HG02798 (cell line): Measurements from ENCODE around the gene GPR132.
"Not testable (repeated sequence)": the region's sequence is repeated elsewhere in the genome, so short reads cannot be mapped to it uniquely, and the experiment has no call there.

ENCODE experiments used
- ATAC-seq: cut with Tn5 transposase; IDR thresholded peaks from one replicate; pipeline ENCODE4 v1.9.1; 2021; ENCODE audit warnings: mild to moderate bottlenecking; ENCODE audit not compliant: unreplicated experiment, poor library complexity

Gene GPR132

DNA sequence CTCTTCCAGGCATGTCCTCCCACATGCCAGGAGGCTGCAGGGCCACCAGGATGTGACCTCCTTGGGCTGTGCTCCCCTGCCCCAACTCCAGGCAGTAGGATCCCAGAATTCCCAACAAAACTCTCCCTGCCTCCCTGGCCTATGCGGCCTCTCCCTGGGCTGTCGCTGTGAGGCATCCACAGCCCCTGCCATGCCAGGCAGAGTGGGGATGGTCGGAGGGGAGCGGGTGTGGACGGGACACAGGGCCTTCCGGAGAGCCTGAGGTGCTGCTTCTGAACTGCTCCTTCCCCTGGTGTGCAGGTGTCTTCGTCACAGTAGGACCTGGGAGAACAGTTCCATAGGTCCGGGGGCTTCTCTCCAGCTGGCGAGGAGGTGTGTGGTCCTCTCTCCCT lies 18.3 kb downstream of the GPR132 start:
- no peak for ATAC-seq

DNA sequence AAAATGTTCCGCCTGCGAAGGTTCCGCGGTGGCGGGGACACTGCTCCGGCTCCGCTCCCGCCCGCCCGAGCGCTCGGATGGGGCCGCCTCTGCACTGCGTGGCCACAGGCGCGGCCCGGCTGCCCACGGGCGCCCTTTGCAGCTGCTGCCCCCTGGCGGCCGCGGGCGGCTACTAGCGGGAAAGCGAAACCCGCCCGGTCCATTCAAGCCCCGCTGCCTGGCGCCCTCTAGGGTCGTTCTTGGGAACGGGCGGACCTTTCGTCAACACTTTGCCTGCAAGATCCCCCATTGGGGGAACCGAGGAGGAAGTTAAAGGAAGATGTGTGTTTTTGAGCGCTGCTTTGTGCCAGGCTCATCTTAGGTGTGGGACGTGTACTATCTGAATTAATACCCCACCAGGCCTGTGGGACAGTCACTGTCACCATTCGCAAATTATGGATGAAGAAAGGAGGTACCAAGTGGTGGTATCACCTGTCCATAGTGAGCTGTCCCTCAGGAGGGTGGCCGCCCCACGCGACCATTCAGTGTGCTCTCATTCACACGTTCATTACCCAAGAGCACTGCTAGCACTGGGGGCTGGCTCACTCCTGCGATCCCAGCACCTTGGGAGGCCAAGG lies 19.4 kb downstream of the GPR132 start:
- ATAC-seq: peak; percentile 82

DNA sequence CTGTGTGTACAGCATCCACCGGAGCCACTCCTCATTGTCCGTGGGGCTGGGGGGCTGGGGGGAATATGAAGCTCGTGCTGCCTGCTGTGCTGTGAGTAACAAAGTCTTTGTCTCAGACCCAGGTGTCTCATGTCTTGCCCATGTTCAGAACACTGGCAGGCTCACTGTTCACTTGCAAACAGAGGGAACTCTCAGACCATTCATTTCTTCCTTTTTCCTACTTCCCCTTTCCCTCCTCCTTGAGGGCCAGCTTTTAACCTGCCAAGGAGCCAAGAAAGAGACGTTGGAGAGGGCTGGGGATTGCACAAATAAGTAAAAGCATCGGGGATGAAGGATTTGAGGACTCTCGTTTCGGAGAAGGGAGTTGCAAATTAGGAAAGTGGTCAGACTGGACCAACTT lies 21.6 kb downstream of the GPR132 start:
- ATAC-seq: no peak

DNA sequence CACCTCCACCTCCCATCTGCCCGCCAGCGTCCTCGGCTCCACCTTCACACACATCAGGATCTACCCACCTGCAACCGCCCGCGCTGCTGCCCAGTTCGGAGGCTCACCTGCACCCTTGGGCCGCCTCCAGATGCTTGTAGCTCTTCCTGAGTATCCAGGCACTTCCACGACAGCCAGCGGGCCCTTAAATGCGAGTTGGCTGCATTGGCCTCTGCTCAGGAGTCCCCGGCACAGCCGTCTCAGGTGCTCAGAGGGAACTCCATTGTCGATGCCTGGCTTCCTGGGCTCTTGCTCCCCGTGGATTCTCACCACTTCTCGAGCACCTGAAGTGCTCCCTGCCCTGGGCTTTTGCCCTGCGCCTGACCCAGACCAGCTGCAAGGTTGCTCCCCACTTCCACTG lies 22.4 kb downstream of the GPR132 start:
- no peak for ATAC-seq

DNA sequence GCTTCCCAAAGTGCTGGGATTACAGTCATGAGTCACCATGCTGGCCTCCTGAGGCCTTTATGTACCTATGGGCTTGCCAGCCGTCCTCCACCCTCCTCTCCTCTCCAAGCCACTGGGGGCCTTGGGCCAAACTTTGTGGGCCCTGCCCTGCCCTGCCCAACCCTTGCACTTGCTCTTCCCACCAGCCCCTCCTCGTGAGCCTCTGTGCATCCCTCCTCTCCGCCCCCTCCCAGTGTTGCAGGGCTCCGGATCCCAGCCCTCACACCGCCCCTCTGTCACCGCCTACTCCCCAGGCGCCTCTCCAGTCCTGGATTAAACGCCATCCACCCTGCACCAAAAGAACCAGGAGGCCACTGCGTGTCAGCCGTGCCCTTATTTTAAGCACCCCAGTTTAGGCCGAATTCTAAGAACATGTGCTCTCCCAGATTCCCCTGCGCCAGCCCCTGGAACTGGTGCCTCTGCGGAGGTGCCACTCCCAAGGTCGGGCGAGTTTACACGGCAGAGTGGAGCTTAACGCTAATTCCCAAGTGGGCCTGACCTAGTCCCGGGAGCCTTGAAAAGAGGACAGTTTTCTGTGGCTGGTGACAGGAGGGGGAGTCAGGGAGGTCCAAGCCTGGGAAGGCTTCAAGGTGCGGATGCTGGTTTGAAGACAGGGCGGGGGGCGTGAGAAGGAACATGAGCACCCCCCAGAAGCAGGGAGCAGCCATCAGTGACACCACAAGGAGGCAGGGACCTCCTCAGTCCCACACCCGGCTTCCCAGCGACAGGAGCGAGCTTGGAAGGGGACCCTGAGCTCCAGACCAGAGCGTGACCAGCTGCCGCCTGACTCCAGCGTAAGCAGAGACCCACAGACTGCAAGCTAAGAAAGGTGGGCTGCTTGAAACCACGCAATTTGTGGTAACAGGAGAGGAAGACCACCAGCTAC lies 23.1 kb downstream of the GPR132 start:
- no peak for ATAC-seq

DNA sequence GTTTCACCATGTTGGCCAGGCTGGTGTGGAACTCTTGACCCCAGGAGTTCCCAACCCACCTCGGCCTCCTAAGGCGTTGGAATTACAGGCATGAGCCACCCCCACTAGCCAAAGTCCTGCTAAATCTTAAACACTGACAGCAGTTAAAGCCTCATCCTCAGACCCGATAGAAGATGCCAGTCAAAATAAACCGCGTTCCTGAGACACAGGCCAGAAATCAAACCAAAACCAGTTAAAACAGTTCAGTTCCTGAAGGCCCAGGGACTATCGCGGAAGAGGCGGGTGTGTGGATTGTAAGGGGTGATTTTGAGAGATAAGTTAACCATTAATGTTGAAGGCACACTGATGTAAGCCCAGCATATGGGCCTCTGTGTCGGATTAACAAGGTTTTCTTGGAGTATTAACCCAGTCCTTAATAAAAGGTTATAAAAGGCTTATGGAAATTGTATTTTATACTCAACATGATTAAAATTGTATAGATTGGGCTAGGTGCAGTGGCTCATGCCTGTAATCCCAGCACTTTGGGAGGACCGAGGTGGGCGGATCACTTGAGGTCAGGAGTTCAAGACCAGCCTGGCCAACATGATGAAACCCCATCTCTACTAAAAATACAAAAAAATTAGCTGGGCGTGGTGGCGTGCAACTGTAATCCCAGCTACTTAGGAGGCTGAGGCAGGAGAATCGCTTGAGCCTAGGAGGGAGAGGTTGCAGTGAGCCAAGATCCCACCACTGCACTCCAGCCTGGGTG lies 25.6 kb downstream of the GPR132 start:
- ATAC-seq: no peak

DNA sequence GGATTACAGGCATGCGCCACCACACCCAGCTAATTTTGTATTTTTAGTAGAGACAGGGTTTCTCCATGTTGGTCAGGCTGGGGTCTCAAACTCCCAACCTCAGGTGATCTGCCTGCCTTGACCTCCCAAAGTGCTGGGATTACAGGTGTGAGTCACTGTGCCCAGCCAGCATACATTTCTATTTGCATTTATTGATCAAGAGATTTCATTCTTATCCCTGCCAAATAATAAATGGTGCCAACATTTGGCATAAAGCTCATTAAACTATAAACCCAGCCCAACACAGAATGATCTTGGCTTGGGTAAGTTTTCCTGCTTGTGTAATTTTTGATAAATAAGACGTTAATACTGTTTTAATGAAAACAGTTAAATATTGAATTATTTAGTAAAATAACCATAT lies 29.6 kb downstream of the GPR132 start:
- not testable (repeated sequence) for ATAC-seq

DNA sequence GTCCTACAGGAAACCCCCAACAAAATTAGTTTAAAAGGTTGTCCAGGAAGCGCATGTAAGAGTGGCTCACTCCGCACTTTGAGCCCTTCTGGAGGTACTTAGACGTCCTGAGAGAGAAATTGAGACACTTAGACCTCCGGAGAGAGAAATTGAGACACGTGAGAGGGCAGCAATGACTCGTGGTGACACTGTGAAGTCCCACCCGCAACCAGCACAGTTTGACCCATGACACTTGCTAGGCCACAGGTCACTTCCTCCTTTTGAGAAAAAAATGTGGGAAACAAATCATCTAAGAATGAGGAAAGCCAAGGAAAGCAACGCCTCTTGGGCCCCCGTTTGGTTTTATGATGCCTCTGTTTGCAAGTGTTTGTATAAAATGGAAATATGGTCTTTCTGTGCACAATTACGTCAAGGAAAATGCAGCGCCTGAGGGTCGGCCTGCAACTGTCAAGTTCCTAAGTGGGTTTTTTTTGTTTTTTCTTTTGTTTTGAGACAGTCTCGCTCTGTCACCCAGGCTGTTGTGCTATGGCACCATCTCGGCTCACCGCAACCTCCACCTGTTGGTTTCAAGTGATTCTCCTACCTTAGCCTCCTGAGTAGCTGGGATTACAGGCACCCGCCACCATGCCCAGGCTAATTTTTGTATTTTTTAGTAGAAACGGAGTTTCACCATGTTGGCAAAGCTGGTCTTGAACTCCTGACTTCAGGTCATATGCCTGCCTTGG lies 30.8 kb downstream of the GPR132 start:
- no peak for ATAC-seq

DNA sequence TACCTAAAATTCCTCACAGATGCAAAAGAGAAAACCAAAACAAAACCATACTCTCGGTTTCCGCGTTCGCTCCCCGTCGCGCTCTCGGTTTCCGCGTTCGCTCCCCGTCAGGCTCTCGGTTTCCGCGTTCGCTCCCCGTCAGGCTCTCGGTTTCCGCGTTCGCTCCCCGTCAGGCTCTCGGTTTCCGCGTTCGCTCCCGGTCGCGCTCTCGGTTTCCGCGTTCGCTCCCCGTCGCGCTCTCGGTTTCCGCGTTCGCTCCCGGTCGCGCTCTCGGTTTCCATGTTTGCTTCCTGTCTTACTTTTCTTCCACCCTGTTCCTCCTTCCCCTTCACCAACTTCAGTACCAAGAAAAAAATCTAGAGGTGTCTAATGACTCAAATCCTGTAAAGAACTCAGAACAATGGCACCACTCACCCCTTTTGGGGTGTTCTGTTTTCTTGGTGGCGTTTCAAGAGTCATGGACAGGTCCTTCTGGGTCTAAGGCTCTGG lies 31.8 kb downstream of the GPR132 start:
- ATAC-seq: not testable (repeated sequence)

DNA sequence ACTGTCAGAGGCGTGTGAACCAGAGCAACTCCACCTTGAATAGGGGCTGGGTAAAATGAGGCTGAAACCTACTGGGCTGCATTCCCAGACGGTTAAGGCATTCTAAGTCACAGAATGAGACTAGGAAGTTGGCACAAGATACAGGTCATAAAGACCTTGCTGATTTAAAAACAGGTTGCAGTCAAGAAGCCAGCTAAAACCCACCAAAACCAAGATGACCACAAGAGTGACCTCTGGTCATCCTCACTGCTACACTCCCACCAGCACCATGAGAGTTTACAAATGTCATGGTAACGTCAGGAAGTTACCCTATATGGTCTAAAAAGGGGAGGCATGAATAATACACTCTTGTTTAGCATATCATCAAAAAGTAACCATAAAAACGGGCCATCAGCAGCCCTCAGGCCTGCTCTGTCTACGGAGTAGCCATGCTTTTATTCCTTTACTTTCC lies 32.8 kb downstream of the GPR132 start:
- ATAC-seq: not testable (repeated sequence)

DNA sequence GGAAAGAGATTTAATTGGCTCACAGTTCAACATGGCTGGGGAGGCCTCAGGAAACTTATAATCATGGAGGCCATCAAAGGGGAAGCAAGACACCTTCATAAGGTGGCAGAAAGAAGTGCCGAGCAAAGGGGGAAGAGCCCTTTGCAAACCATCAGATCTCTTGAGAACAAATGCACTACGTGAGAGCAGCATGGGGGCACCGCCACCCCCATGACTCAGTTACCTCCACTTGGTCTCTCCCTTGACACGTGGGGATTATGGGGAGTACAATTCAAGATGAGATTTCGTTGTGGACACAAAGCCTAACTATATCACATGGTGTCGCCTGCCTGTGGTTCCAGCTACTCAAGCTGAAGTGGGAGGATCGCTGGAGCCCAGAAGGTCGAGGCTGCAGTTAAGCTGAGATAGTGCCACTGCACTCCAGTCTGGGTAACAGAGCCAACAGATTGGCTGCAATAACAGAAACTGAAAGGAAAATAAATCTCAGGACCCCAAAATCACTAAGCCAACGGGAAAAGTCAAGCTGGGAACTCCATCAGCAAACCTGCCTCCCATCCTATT lies 34.3 kb downstream of the GPR132 start:
- no peak for ATAC-seq

DNA sequence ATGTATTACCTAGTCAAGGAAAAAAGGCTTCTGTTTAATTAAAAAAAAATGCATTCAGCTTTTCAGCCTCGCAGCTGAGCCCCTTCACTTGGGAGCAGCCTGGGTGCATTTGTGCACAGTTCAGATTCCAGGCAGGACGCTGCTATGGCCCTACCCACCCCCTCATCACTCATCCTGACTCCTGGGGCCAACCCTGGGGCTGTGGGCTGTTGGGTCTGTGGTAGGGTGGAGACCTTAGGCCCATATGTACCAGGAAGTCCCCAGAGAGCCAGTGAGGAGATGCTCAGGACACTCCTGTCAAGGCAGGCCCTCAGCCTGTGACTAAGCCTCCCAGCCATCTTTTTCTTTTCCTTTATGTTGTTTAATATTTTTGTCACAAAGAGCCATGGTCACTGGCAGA lies 35.0 kb downstream of the GPR132 start:
- no peak for ATAC-seq

DNA sequence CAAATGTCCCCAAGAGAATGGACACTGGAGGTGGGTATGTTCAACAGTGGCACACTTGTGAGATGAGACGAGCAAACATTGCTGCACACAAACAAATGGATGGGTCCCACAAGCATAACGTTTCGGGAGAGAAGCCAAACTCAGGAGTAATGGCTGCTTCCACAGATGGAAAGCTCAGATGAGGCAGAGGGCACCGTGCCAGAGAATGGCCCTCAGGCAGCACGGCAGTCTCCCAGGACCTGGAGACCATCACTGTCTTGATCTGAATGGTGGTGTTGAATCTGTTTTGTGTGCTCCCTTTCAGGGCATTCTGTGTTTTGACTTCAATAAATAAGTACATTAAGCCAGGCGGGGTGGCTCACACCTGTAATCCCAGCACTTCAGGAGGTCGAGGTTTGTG lies 35.8 kb downstream of the GPR132 start:
- ATAC-seq: no peak

DNA sequence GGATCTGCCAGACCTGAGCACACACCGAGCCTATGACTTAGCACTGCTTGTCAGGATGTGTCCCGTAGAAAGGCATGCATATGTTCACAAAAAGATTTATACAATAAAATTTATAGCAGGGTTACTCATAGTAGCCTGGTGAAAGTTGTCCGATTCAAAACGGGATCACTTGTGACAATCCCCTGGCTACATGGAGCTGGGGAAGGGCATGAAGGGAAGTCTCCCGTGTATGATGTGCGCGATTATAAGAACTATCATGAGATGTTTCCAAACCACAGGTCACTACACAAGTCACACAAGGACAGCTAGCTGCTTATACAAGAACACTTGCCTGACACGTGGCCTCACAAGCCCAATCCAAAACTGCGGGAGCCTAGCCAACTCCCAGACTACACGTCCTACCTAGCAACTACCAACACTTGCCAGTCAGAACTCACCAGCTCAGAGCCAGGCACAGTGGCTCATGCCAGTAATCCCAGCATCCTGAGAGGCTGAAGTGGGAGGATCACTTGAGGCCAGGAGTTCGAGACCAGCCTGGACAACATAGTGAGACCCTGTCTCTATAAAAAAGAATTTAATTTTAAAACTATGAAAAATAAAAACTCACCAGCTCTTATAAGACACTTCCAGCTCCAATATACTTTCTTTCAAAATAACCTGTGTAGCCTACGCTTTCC lies 36.8 kb downstream of the GPR132 start:
- no peak for ATAC-seq

DNA sequence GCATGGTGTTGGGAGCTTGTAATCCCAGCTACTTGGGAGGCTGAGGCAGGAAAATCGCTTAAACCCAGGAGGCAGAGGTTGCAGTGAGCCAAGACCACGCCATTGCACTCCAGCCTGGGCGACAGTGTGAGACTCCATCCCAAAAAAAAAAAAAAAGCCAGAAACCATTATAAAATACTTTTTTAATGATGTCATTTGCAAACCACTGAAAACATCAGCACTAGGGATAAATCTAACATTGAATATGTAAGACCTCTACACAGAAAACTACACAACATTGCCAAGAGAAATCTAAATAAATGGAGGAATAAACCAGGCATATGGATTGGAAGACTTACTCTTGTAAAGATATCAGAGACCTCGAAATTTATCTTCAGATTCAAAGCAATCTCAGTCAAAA lies 37.5 kb downstream of the GPR132 start:
- ATAC-seq: not testable (repeated sequence)

DNA sequence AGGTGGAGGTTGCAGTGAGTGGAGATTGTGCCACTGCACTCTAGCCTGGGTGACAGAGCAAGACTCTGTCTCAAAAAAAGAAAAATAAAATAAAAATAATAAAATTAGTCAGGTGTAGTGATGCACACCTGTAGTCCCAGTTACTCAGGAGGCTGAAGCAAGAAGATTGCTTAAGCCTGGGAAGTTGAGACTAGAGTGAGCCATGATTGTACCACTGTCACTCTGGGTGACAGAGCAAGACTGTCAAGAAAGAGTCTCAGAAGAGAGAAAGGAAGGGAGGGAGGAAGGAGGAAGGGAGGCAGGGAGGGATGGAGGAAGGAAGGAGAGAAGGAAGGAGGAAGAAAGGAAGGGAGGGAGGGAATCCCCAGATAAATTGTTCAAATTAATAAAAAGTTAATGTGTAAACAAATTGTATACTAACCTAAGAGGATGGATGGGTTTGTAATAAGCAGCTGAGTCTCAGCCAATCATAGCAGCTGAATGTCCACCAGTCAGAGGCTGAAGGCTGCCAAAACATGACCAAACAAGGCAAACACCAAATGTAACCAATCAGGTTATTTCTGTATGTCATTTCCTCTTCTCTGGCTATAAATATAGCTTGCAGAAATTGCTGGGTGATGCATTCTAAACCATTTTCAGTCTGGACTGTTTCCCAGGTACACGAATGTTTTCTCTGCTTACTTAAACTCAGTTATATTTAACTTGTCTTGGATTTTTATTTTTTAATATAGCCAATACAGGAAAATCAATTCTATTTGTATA lies 38.2 kb downstream of the GPR132 start:
- ATAC-seq: no peak

DNA sequence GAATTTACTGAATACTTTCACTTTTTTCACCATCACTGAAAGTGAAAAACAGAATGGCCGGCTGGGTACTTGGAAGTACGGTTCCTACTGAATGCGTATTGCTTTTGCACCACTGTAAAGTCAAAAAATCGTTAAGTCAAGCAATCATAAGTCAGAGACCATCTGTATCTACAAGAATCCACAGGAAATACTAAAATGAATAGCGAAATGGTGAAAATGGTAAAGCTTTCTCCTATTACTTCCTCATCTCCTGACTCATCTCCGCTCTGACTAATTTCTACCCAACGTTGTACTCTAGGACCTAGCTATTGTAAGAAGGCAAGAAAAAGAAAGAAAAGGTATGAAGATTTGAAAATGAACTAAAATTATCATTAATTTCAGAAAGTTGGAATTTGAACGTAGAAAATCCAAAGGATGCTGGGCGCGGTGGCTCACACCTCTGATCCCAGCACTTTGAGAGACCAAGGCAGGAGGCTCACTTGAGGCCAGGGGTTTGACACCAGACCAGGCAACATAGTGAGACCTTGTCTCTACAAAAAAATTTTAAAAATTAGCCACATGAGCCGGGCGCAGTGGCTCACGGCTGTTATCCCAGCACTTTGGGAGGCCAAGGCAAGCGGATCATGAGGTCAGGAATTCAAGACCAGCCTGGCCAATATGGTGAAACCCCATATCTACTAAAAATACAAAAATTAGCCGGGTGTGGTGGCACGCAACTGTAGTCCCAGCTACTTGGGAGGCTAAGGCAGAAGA lies 39.0 kb downstream of the GPR132 start:
- ATAC-seq: no peak

DNA sequence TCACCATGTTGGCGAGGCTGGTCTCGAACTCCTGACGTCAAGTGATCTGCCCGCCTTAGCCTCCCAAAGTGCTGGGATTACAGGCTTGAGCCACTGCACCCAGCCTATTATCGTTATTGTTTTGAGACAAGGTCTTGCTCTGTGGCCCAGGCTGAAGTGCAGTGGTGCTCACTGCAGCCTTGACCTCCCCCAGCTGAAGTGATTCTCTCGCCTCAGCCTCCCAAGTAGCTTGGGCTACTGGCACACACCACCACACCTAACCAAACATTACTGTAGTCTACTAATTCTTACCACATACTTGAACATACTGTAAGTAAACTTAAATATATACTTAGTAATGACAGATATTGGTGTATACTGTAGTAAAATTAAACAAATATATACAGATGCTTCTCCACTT lies 39.8 kb downstream of the GPR132 start:
- no peak for ATAC-seq
